Measurements from ENCODE around the gene TOX3.

The TOX3 gene

GRCh38 chr16:52389045-52389444, 157.9 kb downstream of the TOX3 start:
- peaks cover 0 to 1% of the 10 kb centered on the region in 2 donors for H3K4me1 ChIP-seq (ENCODE audit: control insufficient read depth in 1 of 2, insufficient read depth in 2 of 2, low read length in 2 of 2)
- H3K27me3 ChIP-seq (ENCODE audit: control insufficient read depth in 1 of 2, insufficient read depth in 2 of 2, low read length in 2 of 2), result no peaks in the 10 kb centered on the region
- no peak overlapping the region for H3K4me3 ChIP-seq (ENCODE audit: low read depth in 1 of 2, low read length in 2 of 2)
- H3K36me3 ChIP-seq (ENCODE audit: control insufficient read depth in 1 of 2, insufficient read depth in 2 of 2, low read length in 2 of 2), result no peaks in the 10 kb centered on the region
- no peak overlapping the region for H3K9ac ChIP-seq (ENCODE audit: low read depth in 1 of 2, low read length in 2 of 2)
- no peak overlapping the region for H3K27ac ChIP-seq (ENCODE audit: low read depth, low read length)
- no peaks in the 10 kb centered on the region for H3K9me3 ChIP-seq (ENCODE audit: control insufficient read depth in 1 of 2, low read length in 2 of 2)

Data from duodenal mucosa (tissue), 2 donors.